Neural progenitor cell (in vitro differentiated cells): Measurements from ENCODE around the gene AHNAK2.
"Not testable (repeated sequence)": the region's sequence is repeated elsewhere in the genome, so short reads cannot be mapped to it uniquely, and the experiment has no call there.

Experiments
- EZH2 ChIP-seq: fragments of 200-600 bp; sonication (generic); IDR thresholded peaks from 2 replicates; pipeline ENCODE4 v1.6.1; 2017; ENCODE audit warnings: antibody characterized with exemption, mild to moderate bottlenecking, moderate library complexity
- EZH2phosphoT487 ChIP-seq: fragments of 200-600 bp; sonication (generic); IDR thresholded peaks from 2 replicates; pipeline ENCODE4 v1.6.1; 2017; ENCODE audit warnings: antibody characterized with exemption
- TF ChIP-seq, protein P1 (sequence below): fragments of 200-600 bp; sonication (generic); IDR thresholded peaks from 2 replicates; pipeline ENCODE4 v1.5.1; 2017; ENCODE audit warnings: antibody characterized with exemption, mild to moderate bottlenecking

DNA sequence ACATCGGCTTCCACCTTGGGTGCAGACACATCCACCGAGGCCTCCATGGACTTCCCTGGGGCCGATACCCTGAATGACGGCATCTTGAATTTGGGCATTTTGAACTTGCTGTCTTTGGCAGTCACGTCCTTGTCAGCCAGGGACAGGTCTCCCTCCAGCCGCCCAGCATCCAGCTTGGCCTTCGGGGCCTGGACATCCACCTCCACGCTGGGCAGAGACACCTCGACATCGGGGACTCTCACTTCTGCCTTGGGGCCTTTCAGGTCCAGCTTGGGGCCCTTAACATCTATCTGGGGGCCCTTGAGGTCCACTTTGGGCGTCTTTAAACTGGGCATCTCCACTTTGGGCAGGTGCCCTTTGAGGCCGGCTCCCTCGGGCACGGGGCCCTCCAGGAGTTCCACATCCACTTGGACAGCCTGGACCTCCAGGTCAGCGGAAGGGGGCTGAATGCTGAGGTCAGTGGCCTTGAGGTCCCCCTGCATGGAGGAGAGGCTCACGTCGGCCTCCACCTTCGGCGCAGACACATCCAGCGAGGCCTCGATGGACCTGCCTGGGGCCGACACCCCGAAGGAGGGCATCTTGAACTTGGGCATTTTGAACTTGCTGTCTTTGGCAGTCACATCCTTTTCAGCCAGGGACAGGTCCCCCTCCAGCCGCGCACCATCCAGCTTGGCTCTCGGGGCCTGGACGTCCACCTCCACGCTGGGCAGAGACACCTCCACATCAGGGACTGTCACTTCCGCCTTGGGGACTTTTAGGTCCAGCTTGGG is 33.6 kb downstream of the AHNAK2 start:
- TF ChIP-seq, protein P1, sequence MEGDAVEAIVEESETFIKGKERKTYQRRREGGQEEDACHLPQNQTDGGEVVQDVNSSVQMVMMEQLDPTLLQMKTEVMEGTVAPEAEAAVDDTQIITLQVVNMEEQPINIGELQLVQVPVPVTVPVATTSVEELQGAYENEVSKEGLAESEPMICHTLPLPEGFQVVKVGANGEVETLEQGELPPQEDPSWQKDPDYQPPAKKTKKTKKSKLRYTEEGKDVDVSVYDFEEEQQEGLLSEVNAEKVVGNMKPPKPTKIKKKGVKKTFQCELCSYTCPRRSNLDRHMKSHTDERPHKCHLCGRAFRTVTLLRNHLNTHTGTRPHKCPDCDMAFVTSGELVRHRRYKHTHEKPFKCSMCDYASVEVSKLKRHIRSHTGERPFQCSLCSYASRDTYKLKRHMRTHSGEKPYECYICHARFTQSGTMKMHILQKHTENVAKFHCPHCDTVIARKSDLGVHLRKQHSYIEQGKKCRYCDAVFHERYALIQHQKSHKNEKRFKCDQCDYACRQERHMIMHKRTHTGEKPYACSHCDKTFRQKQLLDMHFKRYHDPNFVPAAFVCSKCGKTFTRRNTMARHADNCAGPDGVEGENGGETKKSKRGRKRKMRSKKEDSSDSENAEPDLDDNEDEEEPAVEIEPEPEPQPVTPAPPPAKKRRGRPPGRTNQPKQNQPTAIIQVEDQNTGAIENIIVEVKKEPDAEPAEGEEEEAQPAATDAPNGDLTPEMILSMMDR, result not testable (repeated sequence)
- not testable (repeated sequence) for TF ChIP-seq EZH2, EZH2phosphoT487
